IPS-11a (cell line): Measurements from ENCODE around the gene DIRAS2.

Source experiments
- H3K4me3 ChIP-seq: one replicate; pipeline ENCODE4 v1.5.1; 2013; ENCODE audit warnings: low read depth, low read length, control low read depth

Gene DIRAS2

DNA sequence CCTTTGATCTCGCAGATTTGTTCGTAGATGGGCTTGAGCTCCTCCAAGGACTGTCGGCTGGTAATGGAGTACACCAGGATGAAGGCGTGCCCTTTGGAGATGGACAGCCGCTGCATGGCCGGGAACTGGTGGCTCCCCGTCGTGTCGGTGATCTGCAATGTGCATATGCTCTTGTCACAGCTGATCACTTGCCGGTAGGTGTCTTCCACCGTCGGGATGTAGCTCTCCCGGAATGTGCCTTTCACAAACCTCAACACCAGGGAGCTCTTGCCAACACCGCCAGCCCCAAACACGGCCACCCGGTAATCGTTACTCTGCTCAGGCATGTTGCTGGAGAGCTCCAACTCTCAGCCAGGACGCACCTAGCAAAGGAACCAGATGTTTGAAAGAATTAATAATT is 29.1 kb downstream of the DIRAS2 start:
- no peak overlapping the region for H3K4me3 ChIP-seq

GRCh38 chr9:90612957-90613356 is 29.7 kb downstream of the DIRAS2 start:
- H3K4me3 ChIP-seq = no peak overlapping the region

DNA sequence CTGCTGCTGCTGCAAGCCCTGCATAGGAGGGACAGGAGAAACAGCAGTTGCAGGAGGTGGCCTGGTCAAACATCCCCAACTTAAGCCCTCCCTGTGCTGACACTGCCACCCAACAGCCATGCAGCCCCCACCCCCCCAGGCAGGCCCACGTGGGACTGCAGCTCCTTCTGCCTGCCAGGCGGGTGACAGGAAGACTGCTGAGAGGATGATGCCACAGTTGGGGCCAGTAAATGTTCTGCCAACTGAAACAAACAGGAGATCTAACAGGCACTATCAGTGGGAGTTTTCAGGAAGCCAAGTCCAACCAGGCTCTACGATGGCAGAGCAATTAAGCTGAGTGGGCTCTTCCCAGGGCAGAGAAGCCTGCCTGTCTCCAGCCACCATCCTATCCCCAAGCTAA is 31.1 kb downstream of the DIRAS2 start:
- H3K4me3 ChIP-seq = no peak overlapping the region

DNA sequence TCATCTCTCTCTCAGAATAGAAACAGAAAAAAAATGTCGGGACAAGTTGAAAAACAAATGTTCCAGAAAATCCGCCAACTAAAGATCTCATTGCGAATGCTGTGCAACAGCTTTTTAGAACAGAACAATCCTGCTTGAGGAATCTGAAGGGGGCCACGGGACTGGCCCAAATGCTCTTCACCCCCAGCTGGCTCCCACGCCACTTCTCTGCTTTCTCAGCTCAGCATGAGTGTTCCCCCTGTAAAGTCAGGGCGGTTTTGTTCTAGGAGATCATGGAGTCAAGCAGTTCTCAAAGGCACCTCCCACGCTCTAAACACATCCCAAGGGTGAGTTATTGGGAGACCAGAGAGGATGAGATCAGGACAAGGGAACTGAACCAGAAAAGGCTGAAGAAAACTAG is 31.5 kb downstream of the DIRAS2 start:
- H3K4me3 ChIP-seq = no peak overlapping the region

DNA sequence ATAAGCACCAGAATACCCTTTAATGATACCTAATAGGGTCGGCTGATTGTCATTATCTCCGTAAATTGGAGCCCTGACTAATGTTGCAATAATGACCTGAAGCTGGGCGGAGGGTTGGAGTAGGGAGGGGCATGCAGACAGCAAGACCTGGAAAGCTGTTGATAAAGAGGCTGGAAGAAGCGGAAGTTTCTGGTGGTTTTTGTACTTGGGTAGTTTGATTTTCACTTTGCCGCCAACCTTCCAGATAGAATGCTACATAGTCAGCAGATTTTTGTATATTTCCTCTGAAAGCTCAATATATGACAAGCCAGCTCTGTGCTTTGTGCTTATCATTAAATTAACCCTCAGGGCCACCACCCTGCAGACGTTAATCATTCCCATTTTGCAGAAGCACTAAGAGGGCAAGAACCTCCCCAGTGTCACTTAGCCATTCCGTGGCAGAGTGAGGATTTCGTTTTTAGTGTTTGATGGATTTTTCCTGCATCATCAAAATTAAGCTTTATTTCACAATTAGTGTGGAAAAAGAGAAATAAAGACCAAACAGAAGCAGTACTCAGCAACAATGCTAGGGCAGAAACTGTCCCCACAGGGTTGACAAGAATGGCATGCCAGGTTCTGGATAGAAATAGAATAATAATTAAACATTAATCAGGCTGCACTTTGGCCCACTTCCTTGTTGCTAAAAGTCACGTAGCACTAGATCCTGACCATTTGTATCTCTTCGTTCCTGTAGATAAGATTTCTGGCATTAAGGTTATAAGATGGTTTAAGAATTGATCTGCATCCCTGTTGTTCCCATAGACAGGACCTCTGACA is 34.7 kb downstream of the DIRAS2 start:
- H3K4me3 ChIP-seq = no peak overlapping the region

GRCh38 chr9:90600029-90600428 is 42.6 kb downstream of the DIRAS2 start:
- no peak overlapping the region for H3K4me3 ChIP-seq

GRCh38 chr9:90598191-90598590 is 44.4 kb downstream of the DIRAS2 start:
- no peak overlapping the region for H3K4me3 ChIP-seq

- H3K4me3 ChIP-seq = no peak overlapping the region
Observed at GRCh38 chr9:90593646-90594045, 49.0 kb downstream of the DIRAS2 start.

- no peak overlapping the region for H3K4me3 ChIP-seq
Observed at GRCh38 chr9:90580576-90580975, 62.0 kb downstream of the DIRAS2 start.

- no peak overlapping the region for H3K4me3 ChIP-seq
Observed at GRCh38 chr9:90579181-90579580, 63.4 kb downstream of the DIRAS2 start.

DNA sequence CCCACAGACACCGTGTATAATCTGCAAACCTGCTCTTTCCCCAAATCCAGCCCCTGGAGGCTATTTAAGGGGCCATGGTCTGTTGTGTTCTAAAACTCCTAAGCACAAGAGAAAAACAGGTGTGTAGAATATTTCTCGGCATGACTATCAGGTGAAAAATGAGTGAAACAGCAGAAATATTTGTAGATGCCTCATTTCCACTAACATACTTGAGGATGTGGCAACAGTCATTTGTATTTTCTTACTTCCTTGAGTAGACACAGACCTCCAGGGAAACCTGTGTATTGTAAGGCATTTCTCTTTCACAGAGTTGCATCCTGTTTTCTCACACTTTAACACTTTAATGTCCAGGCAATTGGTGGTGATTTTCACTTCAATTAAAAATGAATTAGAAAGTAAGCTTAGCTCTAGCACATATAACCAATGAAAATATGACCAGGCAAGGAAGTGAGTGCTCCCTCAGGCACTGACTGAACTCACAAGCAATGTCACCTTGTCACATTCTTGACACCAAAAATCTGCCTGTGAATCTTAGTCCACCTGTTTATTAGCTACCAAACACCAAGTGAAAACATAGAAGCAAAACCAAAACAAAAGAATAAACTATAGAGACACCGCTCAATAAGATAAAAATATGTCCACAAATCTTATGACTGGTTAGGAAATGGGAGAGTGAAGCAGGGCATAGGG is 64.4 kb downstream of the DIRAS2 start:
- H3K4me3 ChIP-seq = no peak overlapping the region

- H3K4me3 ChIP-seq = no peak overlapping the region
Observed at GRCh38 chr9:90569511-90569910, 73.1 kb downstream of the DIRAS2 start.

- no peak overlapping the region for H3K4me3 ChIP-seq
Observed at GRCh38 chr9:90568667-90569066, 74.0 kb downstream of the DIRAS2 start.

DNA sequence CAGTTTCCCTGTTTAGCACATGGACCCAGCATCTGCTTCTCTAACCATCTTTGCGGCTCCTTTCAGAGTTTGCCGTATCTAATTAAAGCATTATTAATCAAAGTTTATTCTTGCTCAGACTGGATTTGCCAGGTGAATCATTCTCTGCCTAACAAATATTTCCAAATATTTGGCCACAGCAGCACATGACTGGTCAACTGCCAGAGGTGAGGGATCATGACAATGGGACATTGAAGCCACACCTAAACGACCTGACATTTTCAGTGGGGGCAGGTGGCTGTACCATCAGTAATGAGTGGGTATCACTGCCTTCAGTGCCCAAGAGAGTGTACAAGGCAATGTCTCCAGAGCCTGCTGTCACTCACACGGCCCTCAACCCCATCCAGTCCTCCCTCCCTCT is 80.4 kb downstream of the DIRAS2 start:
- H3K4me3 ChIP-seq = no peak overlapping the region
